Limb (tissue), 2 donors: ENCODE data around the gene TP53I13.

Experiments used
- DNase-seq, 2 donors: peaks; one replicate each; pipeline ENCODE4 v3.0.0-alpha.2; 2016; ENCODE audit errors: extremely low spot score in 2 of 2

Gene TP53I13

GRCh38 chr17:29613856-29614255 is 45.4 kb downstream of the TP53I13 start:
- peak in 1 of 2 donors; percentile 56 for DNase-seq

- DNase-seq: peak in 1 of 2 donors; percentile 52
Observed at GRCh38 chr17:29614349-29615047, 46.0 kb downstream of the TP53I13 start.

GRCh38 chr17:29615048-29615385 is 46.5 kb downstream of the TP53I13 start:
- no peak for DNase-seq

- peak; percentile 86 for DNase-seq
Observed at GRCh38 chr17:29615492-29616299, 47.2 kb downstream of the TP53I13 start.

- DNase-seq: no peak
Observed at GRCh38 chr17:29616300-29617048, 48.0 kb downstream of the TP53I13 start.

- peak in 1 of 2 donors; percentile 69 for DNase-seq
Observed at GRCh38 chr17:29617125-29617480, 48.6 kb downstream of the TP53I13 start.

GRCh38 chr17:29617481-29618271 is 49.2 kb downstream of the TP53I13 start:
- DNase-seq: peak in 1 of 2 donors; percentile 66

- no peak for DNase-seq
Observed at GRCh38 chr17:29618272-29619065, 50.0 kb downstream of the TP53I13 start.

GRCh38 chr17:29619251-29619650 is 50.8 kb downstream of the TP53I13 start:
- DNase-seq: no peak

GRCh38 chr17:29620271-29620670 is 51.8 kb downstream of the TP53I13 start:
- DNase-seq: no peak

GRCh38 chr17:29620779-29621500 is 52.4 kb downstream of the TP53I13 start:
- no peak for DNase-seq

- no peak for DNase-seq
Observed at GRCh38 chr17:29621751-29622194, 53.3 kb downstream of the TP53I13 start.
